HEK293 (cell line): ENCODE measurements around the gene MSI2.

Source experiments
- ATF2 ChIP-seq: fragments of 450-650 bp; formaldehyde crosslinking; IDR thresholded peaks from 2 replicates; pipeline ENCODE4 v1.5.1; 2016; ENCODE audit warnings: missing biosample characterization, missing genetic modification characterization, low read depth
- EGR2 ChIP-seq: fragments of 450-650 bp; formaldehyde crosslinking; IDR thresholded peaks from 2 replicates; pipeline ENCODE4 v1.5.1; 2016; ENCODE audit warnings: low read depth, missing biosample characterization, missing genetic modification characterization
- GFI1B ChIP-seq: fragments of 450-650 bp; formaldehyde crosslinking; IDR thresholded peaks from 2 replicates; pipeline ENCODE4 v1.5.1; 2016; ENCODE audit warnings: missing biosample characterization, missing genetic modification characterization
- INSM2 ChIP-seq: fragments of 450-650 bp; formaldehyde crosslinking; IDR thresholded peaks from 2 replicates; pipeline ENCODE4 v1.5.1; 2016; ENCODE audit warnings: missing biosample characterization, missing genetic modification characterization
- MYNN ChIP-seq: fragments of 450-650 bp; formaldehyde crosslinking; IDR thresholded peaks from 2 replicates; pipeline ENCODE4 v1.5.1; 2016; ENCODE audit warnings: missing biosample characterization, missing genetic modification characterization, borderline replicate concordance
- OVOL3 ChIP-seq: fragments of 450-650 bp; formaldehyde crosslinking; IDR thresholded peaks from 2 replicates; pipeline ENCODE4 v1.5.1; 2016; ENCODE audit warnings: missing biosample characterization, missing genetic modification characterization
- REST ChIP-seq: fragments of 450-650 bp; formaldehyde crosslinking; IDR thresholded peaks from 2 replicates; pipeline ENCODE4 v1.5.1; 2016; ENCODE audit warnings: missing biosample characterization, missing genetic modification characterization
- SCRT2 ChIP-seq: fragments of 450-650 bp; formaldehyde crosslinking; IDR thresholded peaks from 2 replicates; pipeline ENCODE4 v1.5.1; 2016; ENCODE audit warnings: missing biosample characterization, missing genetic modification characterization
- SP7 ChIP-seq: fragments of 450-650 bp; formaldehyde crosslinking; IDR thresholded peaks from 2 replicates; pipeline ENCODE4 v1.5.1; 2016; ENCODE audit warnings: missing biosample characterization, missing genetic modification characterization
- TRIM28 ChIP-seq: IDR thresholded peaks from 2 replicates; pipeline ENCODE4 v1.6.1; 2011; ENCODE audit warnings: low read length, control low read depth, borderline replicate concordance
- ZBTB1 ChIP-seq: fragments of 450-650 bp; formaldehyde crosslinking; IDR thresholded peaks from 2 replicates; pipeline ENCODE4 v1.5.1; 2016; ENCODE audit warnings: missing biosample characterization, missing genetic modification characterization
- ZBTB21 ChIP-seq: fragments of 450-650 bp; formaldehyde crosslinking; IDR thresholded peaks from 2 replicates; pipeline ENCODE4 v1.5.1; 2017; ENCODE audit warnings: missing biosample characterization, missing genetic modification characterization
- ZFP69B ChIP-seq: fragments of 450-650 bp; formaldehyde crosslinking; IDR thresholded peaks from 2 replicates; pipeline ENCODE4 v1.5.1; 2016; ENCODE audit warnings: missing biosample characterization, missing genetic modification characterization
- ZNF112 ChIP-seq: fragments of 450-650 bp; formaldehyde crosslinking; IDR thresholded peaks from 2 replicates; pipeline ENCODE4 v1.5.0; 2017; ENCODE audit warnings: missing biosample characterization, missing genetic modification characterization
- ZNF132 ChIP-seq: fragments of 450-650 bp; formaldehyde crosslinking; IDR thresholded peaks from 2 replicates; pipeline ENCODE4 v1.5.1; 2017; ENCODE audit warnings: missing biosample characterization, missing genetic modification characterization, borderline replicate concordance
- ZNF138 ChIP-seq: fragments of 450-650 bp; formaldehyde crosslinking; IDR thresholded peaks from 2 replicates; pipeline ENCODE4 v1.5.1; 2016; ENCODE audit warnings: missing biosample characterization, missing genetic modification characterization, borderline replicate concordance
- ZNF148 ChIP-seq: fragments of 450-650 bp; formaldehyde crosslinking; IDR thresholded peaks from 2 replicates; pipeline ENCODE4 v1.5.0; 2017; ENCODE audit warnings: missing biosample characterization, missing genetic modification characterization, borderline replicate concordance
- ZNF175 ChIP-seq: fragments of 450-650 bp; formaldehyde crosslinking; IDR thresholded peaks from 2 replicates; pipeline ENCODE4 v1.5.1; 2016; ENCODE audit warnings: missing biosample characterization, missing genetic modification characterization
- ZNF239 ChIP-seq: fragments of 450-650 bp; formaldehyde crosslinking; IDR thresholded peaks from 2 replicates; pipeline ENCODE4 v1.5.1; 2016; ENCODE audit warnings: missing biosample characterization, missing genetic modification characterization
- ZNF274 ChIP-seq, 2 experiments: fragments of 200-500 bp in 1 of 2; fragments of 450-650 bp in 1 of 2; sonication (Bioruptor generic) in 1 of 2; formaldehyde crosslinking in 1 of 2; IDR thresholded peaks; 2 replicates each; pipeline versions ENCODE4 v1.5.1 to v1.6.1; 2014 to 2016; ENCODE audit warnings: borderline replicate concordance in 1 of 2, inconsistent platforms in 1 of 2, low read length in 1 of 2, missing biosample characterization in 1 of 2, missing genetic modification characterization in 1 of 2
- ZNF354C ChIP-seq: fragments of 450-650 bp; formaldehyde crosslinking; IDR thresholded peaks from 2 replicates; pipeline ENCODE4 v1.5.1; 2016; ENCODE audit warnings: missing biosample characterization, missing genetic modification characterization, low read depth, borderline replicate concordance
- ZNF366 ChIP-seq: fragments of 450-650 bp; formaldehyde crosslinking; conservative IDR thresholded peaks from 2 replicates; pipeline ENCODE4 v1.5.1; 2016; ENCODE audit warnings: missing biosample characterization, missing genetic modification characterization
- ZNF426 ChIP-seq: fragments of 450-650 bp; formaldehyde crosslinking; IDR thresholded peaks from 2 replicates; pipeline ENCODE4 v1.5.1; 2017; ENCODE audit warnings: missing biosample characterization, missing genetic modification characterization, mild to moderate bottlenecking, inconsistent platforms, moderate library complexity
- ZNF513 ChIP-seq: fragments of 450-650 bp; IDR thresholded peaks from 2 replicates; pipeline ENCODE4 v1.5.1; 2018; ENCODE audit warnings: missing biosample characterization, missing genetic modification characterization
- ZNF530 ChIP-seq: fragments of 450-650 bp; formaldehyde crosslinking; IDR thresholded peaks from 2 replicates; pipeline ENCODE4 v1.5.1; 2016; ENCODE audit warnings: low read depth, missing biosample characterization, missing genetic modification characterization
- ZNF544 ChIP-seq: fragments of 450-650 bp; formaldehyde crosslinking; IDR thresholded peaks from 2 replicates; pipeline ENCODE4 v1.5.0; 2017; ENCODE audit warnings: missing biosample characterization, missing genetic modification characterization
- ZNF660 ChIP-seq: fragments of 450-650 bp; IDR thresholded peaks from 2 replicates; pipeline ENCODE4 v1.5.1; 2018; ENCODE audit warnings: missing biosample characterization, mild to moderate bottlenecking, missing genetic modification characterization
- ZSCAN23 ChIP-seq: fragments of 450-650 bp; formaldehyde crosslinking; IDR thresholded peaks from 2 replicates; pipeline ENCODE4 v1.5.1; 2016; ENCODE audit warnings: missing biosample characterization, missing genetic modification characterization

The MSI2 gene

GRCh38 chr17:57541472-57542394 lies 285.4 kb downstream of the MSI2 start (continued):
- TF ChIP-seq ZNF148 (tag by site-specific recombination) (no peak), ZNF138 (tag by site-specific recombination) (no peak), ZSCAN23 (tag by site-specific recombination) (0 out of 2 replicates have a peak, but pooled peaks have one; percentile 60), ZNF366 (tag by site-specific recombination) (peak; percentile 79), ZNF660 (tag by site-specific recombination) (peak; percentile 90), ATF2 (peak; percentile 99), ZNF132 (tag by site-specific recombination) (no peak), ZNF239 (tag by site-specific recombination) (no peak), ZNF544 (tag by site-specific recombination) (no peak), ZNF513 (tag by site-specific recombination) (no peak), INSM2 (tag by site-specific recombination) (peak; percentile 72), MYNN (tag by site-specific recombination) (no peak), TRIM28 (peak; percentile 87; the same call in 1 of the 2 replicates), ZBTB21 (peak; percentile 82), SCRT2 (tag by site-specific recombination) (peak; percentile 98), ZFP69B (peak; percentile 71; the same call in 1 of the 2 replicates), ZNF274 (IDR thresholded peaks at IDR 0.05; ENCODE audit: low read length) (no peak), ZNF274 (tag by site-specific recombination; IDR thresholded peaks at IDR 0.05; ENCODE audit: borderline replicate concordance) (no peak), ZNF426 (tag by site-specific recombination) (no peak), ZNF112 (tag by site-specific recombination) (no peak), OVOL3 (tag by site-specific recombination) (no peak), EGR2 (tag by site-specific recombination) (peak; percentile 75), REST (tag by site-specific recombination) (peak; percentile 65), ZNF530 (tag by site-specific recombination) (no peak), SP7 (tag by site-specific recombination) (peak; percentile 95), ZNF354C (tag by site-specific recombination) (no peak), ZBTB1 (tag by site-specific recombination) (no peak), GFI1B (peak; percentile 58), ZNF175 (no peak)
